ENCODE measurements around the gene EML1.
A peak's percentile ranks its signal among the peaks of the same experiment; 100 is the strongest.

The EML1 gene

DNA sequence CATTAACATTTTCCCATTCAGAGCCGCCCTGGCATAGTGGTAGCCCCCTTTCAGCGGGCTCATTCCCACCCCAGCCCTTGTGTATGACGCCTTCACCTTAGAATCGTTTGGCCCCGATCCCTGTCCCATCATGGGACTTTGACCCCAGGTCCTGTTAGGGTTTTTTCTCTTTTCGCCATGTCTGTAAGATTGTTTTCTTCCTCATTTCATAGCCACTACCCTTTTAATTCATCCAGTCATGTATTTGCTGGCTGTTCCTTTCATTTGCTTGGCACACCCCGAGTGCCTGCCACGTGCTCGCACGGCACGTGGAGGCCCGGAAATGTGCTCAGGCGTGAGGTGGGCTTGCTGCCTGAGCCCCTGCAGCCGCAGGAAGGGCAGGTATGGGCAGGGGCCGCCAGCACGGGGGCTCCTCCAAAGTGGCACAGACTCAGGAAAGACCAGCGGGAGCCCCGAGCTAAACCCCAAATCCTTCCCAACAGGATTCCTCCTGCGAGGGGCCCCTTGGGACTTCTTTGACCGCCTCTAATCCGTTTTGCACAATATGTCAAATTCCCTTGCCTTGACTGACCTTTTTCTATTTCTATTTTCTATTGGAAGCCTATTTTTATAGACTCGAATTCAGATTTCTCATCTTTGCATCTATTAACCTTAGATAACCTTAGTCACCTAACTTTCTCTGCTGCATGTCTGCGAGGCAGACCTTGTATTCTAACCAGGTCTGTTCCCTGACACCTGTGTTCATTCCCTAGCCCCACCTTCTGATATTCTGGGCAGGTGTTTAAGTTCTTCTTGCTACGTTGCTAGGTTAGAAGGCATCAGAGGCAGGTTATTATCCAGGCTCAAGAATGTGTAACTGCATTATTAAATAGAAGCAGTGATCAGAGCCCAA lies 114.8 kb downstream of the EML1 start:
- TF ChIP-seq, protein P1, sequence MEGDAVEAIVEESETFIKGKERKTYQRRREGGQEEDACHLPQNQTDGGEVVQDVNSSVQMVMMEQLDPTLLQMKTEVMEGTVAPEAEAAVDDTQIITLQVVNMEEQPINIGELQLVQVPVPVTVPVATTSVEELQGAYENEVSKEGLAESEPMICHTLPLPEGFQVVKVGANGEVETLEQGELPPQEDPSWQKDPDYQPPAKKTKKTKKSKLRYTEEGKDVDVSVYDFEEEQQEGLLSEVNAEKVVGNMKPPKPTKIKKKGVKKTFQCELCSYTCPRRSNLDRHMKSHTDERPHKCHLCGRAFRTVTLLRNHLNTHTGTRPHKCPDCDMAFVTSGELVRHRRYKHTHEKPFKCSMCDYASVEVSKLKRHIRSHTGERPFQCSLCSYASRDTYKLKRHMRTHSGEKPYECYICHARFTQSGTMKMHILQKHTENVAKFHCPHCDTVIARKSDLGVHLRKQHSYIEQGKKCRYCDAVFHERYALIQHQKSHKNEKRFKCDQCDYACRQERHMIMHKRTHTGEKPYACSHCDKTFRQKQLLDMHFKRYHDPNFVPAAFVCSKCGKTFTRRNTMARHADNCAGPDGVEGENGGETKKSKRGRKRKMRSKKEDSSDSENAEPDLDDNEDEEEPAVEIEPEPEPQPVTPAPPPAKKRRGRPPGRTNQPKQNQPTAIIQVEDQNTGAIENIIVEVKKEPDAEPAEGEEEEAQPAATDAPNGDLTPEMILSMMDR (IDR thresholded peaks at IDR 0.05; ENCODE audit: insufficient read depth, low read depth, low read length, missing control alignments) = no peak
- DNase-seq (ENCODE audit: low read depth) = no peak
- H3K4me3 ChIP-seq (ENCODE audit: low read length) = no peak overlapping the region

DNA sequence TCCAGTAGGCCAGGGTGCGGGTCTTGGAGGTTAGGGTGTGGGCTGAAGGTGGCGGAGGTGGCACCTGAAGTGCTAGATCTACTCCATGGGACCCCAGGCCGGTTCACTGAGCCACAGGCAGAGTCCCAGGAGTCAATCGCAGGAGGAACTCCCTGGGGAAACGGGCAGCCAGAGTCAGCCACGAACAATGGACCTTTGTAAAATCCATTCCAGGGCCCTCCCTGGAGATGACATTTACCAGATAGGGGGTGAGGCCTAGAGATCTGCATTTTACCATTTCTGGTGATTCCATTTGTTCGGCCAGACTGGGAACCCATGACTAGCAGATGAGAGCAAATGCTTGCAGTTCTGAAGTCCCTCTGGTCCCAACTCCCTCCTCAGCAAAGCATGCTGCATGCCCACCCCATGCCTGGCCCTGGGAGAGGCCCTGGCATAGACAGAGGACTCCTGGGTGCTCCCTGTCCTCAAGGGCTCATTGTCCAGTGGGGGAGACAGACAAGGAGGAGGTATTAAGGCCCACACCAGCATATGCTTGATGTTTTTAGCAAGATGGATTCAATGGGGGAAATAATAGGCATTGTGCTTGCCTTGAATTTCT lies 115.5 kb downstream of the EML1 start:
- no peak overlapping the region for H3K4me3 ChIP-seq (ENCODE audit: low read length)
- TF ChIP-seq, protein P1 (IDR thresholded peaks at IDR 0.05; ENCODE audit: insufficient read depth, low read depth, low read length, missing control alignments) = no peak

DNA sequence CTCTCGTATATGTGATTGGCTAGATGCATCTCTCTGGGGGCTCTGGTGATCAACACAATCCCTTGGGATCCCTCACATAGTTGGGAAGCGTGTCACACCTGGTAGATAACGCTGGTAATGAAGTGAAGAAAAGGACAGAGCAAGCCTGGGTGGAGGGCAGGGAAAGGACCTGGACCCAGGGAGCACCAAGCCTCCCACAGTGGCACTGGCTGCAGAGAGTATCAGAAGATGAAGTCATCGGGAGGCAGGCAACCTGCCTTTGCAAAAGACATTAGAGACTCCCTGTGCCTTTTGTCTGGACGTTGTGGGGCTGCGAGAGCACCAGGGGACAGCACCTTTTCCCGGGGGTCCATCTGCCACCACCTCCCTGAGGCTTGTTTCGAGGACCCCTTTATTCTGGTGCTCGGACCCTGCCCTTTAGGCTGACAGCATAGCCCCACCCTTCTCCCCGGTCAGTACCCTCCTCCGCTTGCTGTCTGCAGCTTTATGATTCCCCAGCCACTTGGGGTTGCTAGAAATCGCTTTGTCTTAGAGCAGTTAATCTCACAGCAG lies 116.4 kb downstream of the EML1 start:
- no peak for DNase-seq (ENCODE audit: low read depth)

More for the DNA sequence above, 115.5 kb downstream of the EML1 start:
- no peak for DNase-seq (ENCODE audit: low read depth)

DNA sequence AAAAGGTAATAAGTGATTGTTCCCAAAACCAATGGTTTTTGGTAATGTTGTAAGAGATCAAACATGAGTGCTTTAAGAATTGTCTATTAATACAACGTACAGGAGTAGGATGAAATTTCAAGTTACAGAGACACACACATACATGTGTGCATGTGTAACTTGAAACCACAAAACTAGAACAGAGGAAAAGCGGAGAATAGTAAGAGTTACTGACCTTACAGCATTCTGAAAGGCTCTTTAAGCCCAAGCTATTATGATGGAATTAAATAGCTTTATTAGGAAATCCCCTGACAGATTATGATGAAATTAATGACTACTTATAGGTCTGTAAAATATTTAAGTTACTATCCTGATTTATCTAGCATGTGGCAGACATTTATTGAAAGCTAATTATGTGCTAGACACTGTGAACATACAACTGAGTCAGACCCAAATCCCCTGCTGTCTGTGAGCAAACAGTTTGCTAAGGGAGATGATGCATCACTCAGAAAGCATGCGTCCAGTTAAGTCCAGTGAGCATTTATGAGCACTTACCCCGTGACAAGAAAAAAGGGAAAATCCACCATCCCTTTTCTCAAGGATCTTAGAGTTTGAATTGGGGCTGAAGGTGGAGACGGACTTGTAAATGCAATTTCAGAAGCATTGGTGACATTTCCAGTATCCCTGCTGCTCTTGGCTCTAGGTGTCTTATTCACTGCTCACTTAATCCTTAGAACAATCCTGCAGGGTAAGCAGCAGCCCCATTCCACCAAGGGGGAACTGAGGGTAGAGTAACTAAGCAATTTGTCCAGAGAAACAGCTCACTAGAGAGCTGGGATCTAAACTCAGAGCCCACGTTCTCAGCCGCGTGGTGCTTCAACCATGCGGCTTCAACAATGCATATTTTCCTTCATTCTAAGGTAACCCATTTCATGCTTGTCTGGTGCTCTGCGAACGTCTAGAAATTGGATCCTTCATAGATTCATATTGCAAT lies 117.4 kb downstream of the EML1 start:
- DNase-seq (ENCODE audit: low read depth) = peak; percentile 71

More for the DNA sequence above, 116.4 kb downstream of the EML1 start:
- TF ChIP-seq, protein P1 (IDR thresholded peaks at IDR 0.05; ENCODE audit: insufficient read depth, low read depth, low read length, missing control alignments) = no peak
- H3K4me3 ChIP-seq (ENCODE audit: low read length) = no peak overlapping the region

DNA sequence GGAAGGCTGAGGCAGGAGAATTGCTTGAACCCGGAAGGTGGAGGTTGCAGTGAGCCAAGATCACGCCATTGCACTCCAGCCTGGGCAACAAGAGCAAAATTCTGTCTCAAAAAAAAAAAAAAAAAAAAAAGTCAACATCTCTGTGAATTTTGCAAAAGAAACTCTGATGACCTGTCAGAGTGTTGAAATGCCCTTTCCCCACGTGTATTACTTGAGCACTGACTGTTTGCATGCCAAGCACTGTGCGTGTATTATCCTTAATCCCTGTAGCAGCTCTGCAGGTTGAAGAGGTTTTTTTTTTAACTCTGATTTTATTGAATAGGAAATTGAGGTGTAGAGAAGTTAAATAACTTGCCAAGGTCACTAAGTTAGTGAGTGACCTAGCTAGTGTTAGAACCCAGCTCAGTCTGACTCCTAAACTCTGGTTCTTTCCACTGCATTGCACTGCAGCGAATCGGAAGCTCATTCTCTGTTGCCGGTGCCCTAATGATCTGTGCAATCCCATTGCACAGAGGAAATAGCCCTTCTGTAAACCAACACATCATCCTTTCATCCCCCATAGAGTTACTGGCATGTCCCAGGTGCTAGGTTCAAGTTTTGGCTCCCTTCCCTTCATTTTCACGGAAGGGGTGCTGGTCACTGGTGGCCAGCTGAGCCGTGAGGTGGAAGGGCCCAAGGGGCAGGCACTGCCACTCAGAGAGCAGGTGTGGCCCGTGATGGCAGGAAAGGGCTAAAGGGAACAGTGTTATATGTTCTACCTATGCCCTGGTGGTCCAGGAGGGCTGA lies 122.3 kb downstream of the EML1 start:
- DNase-seq (ENCODE audit: low read depth) = no peak
- no peak overlapping the region for H3K4me3 ChIP-seq (ENCODE audit: low read length)
- TF ChIP-seq, protein P1 (IDR thresholded peaks at IDR 0.05; ENCODE audit: insufficient read depth, low read depth, low read length, missing control alignments) = no peak

More for the DNA sequence above, 117.4 kb downstream of the EML1 start:
- H3K4me3 ChIP-seq (ENCODE audit: low read length) = no peak overlapping the region
- TF ChIP-seq, protein P1 (IDR thresholded peaks at IDR 0.05; ENCODE audit: insufficient read depth, low read depth, low read length, missing control alignments) = no peak

DNA sequence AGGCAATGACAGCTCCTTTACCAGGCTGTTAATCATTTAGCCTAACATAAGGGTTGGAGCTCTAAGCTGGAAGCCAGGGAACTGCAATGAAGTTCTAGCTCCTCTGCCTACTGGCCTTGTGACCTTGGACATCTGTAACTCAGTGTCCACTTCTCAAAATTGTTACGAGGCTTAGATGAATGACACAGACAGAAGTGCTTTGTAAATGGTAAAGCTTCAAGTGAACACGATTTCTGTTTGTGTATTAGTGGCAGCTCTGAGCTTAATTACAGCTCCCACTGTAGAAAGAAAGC lies 122.8 kb downstream of the EML1 start:
- DNase-seq (ENCODE audit: low read depth) = no peak
- TF ChIP-seq, protein P1 (IDR thresholded peaks at IDR 0.05; ENCODE audit: insufficient read depth, low read depth, low read length, missing control alignments) = no peak

More for the DNA sequence above, 122.8 kb downstream of the EML1 start:
- no peak overlapping the region for H3K4me3 ChIP-seq (ENCODE audit: low read length)
